ENCODE data around the gene ESPN.

ESPN gene

GRCh38 chr1:6499296-6499695 lies 74.7 kb downstream of the ESPN start:
- DNase-seq, result no peak

- DNase-seq, result no peak
Measured at GRCh38 chr1:6500544-6501278, 76.1 kb downstream of the ESPN start.

- DNase-seq, result no peak
Measured at GRCh38 chr1:6501279-6501813, 76.8 kb downstream of the ESPN start.

DNA sequence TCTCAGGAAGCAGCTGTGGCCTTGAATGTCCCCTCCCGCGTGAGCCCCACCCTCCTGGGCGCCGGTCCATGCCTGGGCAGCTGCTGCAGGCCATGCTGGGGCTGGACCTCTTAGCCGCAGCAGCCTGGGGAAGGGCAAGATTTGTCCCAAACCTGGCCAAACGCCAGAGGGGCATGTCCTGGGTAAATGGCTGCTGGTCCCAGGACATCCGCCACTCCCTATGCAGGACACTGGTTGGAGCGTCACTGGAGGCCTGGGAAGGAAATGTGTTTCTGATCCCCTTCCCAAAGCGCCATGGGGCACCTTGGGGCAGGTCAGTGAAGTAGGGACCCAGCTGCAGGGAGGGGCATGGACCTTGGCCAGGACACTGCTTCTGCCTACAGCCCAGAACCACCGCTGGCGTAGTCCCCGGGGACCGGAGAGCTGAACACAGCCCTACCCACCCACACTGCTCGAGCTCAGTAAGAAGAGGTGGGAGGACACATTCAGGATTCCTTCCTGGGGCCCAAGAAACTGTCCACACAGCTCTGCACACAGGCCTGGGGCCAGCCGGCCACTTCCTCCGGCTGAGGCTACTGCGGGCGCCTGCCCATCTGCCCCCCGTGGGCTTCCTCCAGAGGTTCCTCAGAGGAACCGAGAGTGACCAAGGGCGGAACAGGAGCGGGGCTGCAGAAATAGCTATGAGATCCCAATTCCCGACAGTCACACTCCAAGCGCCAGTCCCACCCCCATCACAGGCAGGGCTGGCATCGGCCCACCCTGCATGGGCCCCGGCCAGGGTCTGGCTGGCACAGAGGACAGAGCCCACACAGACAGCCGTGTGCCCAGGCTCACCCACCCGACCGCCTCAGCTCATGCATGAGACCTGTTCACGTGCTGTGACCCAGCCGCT lies 77.7 kb downstream of the ESPN start:
- no peak for DNase-seq

DNA sequence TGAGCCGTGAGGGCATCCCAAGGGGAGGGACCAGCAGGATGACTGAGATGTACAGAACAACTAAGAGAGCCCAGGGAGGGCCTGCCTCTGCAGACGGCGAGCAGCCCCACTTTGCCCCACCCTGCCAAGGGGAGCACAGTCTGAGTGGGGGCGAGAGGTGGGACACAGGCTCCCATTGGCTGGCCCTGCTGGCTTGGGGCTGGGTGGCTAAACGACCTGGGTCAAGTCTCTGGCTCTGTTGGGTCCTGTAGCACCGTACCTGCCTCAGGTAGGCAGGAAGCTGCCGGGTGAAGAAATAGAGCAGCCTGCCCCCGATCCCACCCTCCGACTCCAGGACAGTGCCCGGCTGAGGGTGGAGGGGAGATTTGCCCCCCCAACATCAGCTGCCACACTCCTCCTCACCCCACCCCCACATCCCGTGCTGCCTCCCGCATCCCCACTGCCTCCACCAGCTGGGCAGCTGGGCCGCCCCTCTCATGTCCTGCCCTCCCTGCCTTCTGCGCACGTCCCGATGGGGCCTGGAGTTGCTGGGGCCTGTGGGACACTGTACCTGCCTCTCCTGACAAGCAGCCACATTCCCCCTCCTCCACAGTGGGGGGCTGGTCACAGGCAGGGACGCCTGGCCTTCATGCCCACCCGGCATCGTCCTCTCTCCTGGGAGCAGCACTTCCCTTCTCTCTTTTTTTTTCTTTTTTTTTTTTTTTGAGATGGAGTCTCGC lies 79.5 kb downstream of the ESPN start:
- no peak for DNase-seq

DNA sequence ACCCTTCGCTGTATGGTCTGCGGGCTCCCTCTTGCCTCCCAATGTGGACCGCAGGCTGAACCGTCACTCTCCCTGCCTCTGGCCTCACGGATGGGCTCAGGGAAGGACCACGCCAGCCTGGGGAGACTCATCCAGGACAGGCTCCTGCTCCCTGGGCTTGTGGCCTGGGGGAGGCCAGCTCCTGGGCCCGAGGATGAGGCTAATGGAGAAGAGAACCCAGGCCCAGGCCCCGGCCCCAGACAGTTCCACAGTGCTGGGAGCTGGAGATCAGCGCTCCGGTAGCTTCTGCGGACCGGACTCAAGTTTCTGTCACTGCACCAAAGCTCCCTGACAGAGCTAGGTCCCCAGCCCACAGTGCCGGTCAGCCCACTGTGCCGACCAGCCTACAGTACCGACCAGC lies 80.3 kb downstream of the ESPN start:
- DNase-seq, result no peak

DNA sequence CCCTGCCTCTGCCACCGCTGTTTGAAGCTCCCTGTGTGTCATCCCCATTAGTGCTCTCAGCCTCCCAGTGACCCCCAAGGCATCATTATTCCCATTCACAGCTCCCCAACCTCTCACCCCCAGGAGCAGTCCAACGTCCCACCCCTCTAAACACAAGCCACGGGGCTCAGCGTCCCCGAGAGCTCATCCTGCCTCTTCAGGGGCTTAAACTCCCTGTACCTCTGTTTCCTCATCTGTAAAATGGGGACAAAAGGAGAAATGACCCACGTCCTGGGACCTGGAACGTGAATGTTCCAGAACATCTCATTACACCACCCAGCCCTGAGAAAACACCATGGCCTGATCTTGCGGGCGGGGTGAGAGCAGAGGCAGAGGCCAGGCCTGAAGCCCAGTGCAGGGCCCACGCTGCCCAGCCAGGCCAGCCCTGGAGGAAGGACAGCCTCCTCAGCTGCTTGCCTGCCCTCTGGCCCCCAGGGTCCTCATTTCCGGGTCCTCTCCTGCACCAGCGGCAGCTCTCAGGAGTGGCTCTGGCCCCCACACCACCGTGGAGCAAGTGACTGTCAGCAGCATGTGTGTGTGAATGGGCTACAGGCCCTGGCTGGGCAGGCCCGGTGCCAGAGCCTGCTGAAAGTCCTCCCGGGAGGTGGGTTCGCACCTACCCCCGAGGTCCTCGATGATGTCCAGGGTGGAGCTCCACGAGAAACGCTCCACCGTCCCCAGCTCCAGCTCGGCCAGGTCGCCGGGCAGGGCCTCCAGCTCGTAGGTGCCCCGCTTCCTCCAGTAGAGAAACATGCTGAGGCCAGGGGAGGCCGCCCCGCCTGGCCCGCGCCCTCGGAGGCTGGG lies 81.0 kb downstream of the ESPN start:
- DNase-seq, result no peak

GRCh38 chr1:6506210-6507036 lies 81.8 kb downstream of the ESPN start:
- no peak for DNase-seq

DNA sequence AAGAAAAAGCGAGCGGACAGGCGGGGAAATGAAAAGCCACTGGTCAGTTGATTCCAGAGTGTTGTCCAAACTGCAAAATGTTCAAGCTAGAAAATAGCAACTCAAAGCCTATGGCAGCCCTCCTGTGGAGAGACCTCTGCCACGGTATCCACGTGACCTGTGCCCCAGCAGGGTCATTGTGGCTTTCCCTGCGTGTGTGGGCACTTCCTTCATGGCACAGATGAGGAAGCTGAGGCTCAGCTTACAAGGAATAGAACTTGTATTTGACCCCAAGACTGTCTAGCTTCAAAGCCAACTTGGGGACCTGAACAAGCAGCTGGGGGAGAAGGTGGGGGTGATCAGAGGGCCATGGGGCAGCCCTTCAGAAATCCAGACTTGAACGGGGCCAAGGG lies 82.5 kb downstream of the ESPN start:
- no peak for DNase-seq

GRCh38 chr1:6507461-6507911 lies 82.9 kb downstream of the ESPN start:
- DNase-seq, result no peak

GRCh38 chr1:6508154-6508815 lies 83.7 kb downstream of the ESPN start:
- no peak for DNase-seq

DNA sequence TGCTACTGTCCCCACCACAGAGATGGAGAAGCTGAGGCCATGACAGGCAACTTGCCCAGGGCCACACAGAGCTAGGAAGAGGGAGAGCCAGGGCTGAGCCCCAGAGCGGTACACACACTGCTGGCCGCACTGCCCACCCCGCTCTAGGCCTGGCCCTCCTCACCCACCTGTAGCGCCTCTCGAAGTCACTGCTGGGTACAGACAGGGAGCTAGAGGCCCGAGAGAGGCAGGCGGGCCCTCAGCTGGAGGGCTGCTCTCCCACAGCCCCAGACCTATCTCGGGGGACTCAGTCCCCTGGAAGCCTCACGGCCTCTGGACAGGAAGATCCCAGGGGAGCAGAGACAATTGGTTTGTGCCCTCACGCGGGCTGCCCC lies 84.2 kb downstream of the ESPN start:
- DNase-seq, result no peak

- no peak for DNase-seq
Measured at GRCh38 chr1:6509220-6509918, 84.8 kb downstream of the ESPN start.

GRCh38 chr1:6509919-6510291 lies 85.3 kb downstream of the ESPN start:
- DNase-seq, result no peak

DNA sequence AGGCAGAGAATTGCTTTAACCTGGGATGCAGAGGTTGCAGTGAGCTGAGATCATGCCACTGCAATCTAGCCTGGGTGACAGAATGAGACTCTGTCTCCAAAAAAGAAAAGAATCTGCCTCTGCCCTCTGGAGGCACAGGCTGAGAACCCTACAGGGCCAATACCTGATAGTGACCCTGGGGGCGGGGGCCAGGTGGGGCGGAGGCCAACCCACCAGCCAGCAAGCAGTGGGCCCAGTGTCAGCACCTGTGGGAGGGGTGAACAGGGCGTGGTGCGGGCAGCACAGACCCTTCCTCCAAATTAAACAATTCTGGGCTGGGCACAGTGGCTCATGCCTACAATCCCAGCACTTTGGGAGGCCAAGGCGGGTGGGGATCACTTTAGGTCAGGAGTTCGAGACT lies 85.9 kb downstream of the ESPN start:
- no peak for DNase-seq
